Measurements from ENCODE around the gene OR2D2.

GRCh38 chr11:6882751-6883150, 9.5 kb downstream of the OR2D2 start:
- no peak for TF ChIP-seq CTCF (conservative IDR thresholded peaks at IDR 0.05; ENCODE audit: low read depth, low read length)
- no peak for TF ChIP-seq CEBPB (IDR thresholded peaks at IDR 0.05; ENCODE audit: low read depth, low read length)
- TF ChIP-seq POLR2A (IDR thresholded peaks at IDR 0.05; ENCODE audit: low read depth, low read length) = no peak
- no peak for TF ChIP-seq MAZ (IDR thresholded peaks at IDR 0.05; ENCODE audit: borderline replicate concordance, low read depth, low read length)
- TF ChIP-seq ELK1 (IDR thresholded peaks at IDR 0.05; ENCODE audit: borderline replicate concordance, low read depth, low read length) = no peak
- peak; percentile 90 for TF ChIP-seq MAFK (IDR thresholded peaks at IDR 0.05; ENCODE audit: low read depth, low read length)
- no peak for TF ChIP-seq USF2 (IDR thresholded peaks at IDR 0.05; ENCODE audit: low read depth, low read length)
- TF ChIP-seq NFE2L2 (IDR thresholded peaks at IDR 0.05; ENCODE audit: low read depth, low read length) = no peak
- TF ChIP-seq BHLHE40 (IDR thresholded peaks at IDR 0.05; ENCODE audit: low read depth, low read length) = no peak
- TF ChIP-seq RFX5 (IDR thresholded peaks at IDR 0.05; ENCODE audit: low read depth, low read length) = no peak
- TF ChIP-seq RCOR1 (IDR thresholded peaks at IDR 0.05; ENCODE audit: insufficient replicate concordance, low read length) = no peak
- no peak for TF ChIP-seq RAD21 (IDR thresholded peaks at IDR 0.05; ENCODE audit: low read length)

Measured in IMR-90 (cell line).